HEK293 (cell line): Measurements from ENCODE around the gene ILK.
A peak's percentile ranks its signal among the peaks of the same experiment; 100 is the strongest.

Experiments used
- CTCF ChIA-PET: fragments of 350-600 bp; formaldehyde crosslinking; extraction: SDS; loops from one replicate; lab custom pipeline; 2021; ENCODE audit warnings: antibody characterized with exemption; lab: Yijun Ruan, JAX
- POLR2A ChIA-PET: fragments of 300-600 bp; formaldehyde crosslinking; extraction: SDS; loops from one replicate; lab custom pipeline; 2020; ENCODE audit warnings: antibody characterized with exemption, inconsistent platforms; lab: Yijun Ruan, JAX
- H3K27ac ChIP-seq: fragments of 200-500 bp; sonication (Bioruptor generic); 2 replicates; pipeline ENCODE4 v1.5.1; 2014; ENCODE audit warnings: low read depth, low read length, control low read depth, inconsistent platforms; ENCODE audit errors: extremely low read depth
- H3K36me3 ChIP-seq, 2 experiments: fragments of 200-500 bp in 1 of 2; sonication (Bioruptor generic) in 1 of 2; 1 replicate in 1 of 2; 2 replicates in 1 of 2; pipeline ENCODE4 v1.5.1; 2014 to 2017; ENCODE audit warnings: inconsistent platforms in 2 of 2, low read length in 2 of 2; ENCODE audit not compliant: control insufficient read depth in 2 of 2, insufficient read depth in 1 of 2
- H3K4me1 ChIP-seq: fragments of 200-500 bp; sonication (Bioruptor generic); 2 replicates; pipeline ENCODE4 v1.5.1; 2014; ENCODE audit warnings: mild to moderate bottlenecking, low read length, inconsistent platforms; ENCODE audit not compliant: control insufficient read depth, insufficient read depth
- H3K4me3 ChIP-seq: 2 replicates; pipeline ENCODE4 v1.5.1; 2011; ENCODE audit warnings: low read depth, mild to moderate bottlenecking, control low read depth, low read length, moderate library complexity
- H3K9me3 ChIP-seq: fragments of 200-500 bp; sonication (Bioruptor generic); 2 replicates; pipeline ENCODE4 v1.5.1; 2014; ENCODE audit warnings: low read depth, low read length, inconsistent platforms; ENCODE audit not compliant: control insufficient read depth, insufficient read depth
- EGR2 ChIP-seq: fragments of 450-650 bp; formaldehyde crosslinking; IDR thresholded peaks from 2 replicates; pipeline ENCODE4 v1.5.1; 2016; ENCODE audit warnings: low read depth, missing biosample characterization, missing genetic modification characterization
- SCRT2 ChIP-seq: fragments of 450-650 bp; formaldehyde crosslinking; IDR thresholded peaks from 2 replicates; pipeline ENCODE4 v1.5.1; 2016; ENCODE audit warnings: missing biosample characterization, missing genetic modification characterization
- SETDB1 ChIP-seq: IDR thresholded peaks from one replicate; pipeline ENCODE4 v1.6.1; 2017; ENCODE audit warnings: mild to moderate bottlenecking, low read length, moderate library complexity, mixed read lengths; ENCODE audit not compliant: insufficient read length
- SP3 ChIP-seq: fragments of 450-650 bp; formaldehyde crosslinking; IDR thresholded peaks from 2 replicates; pipeline ENCODE4 v1.5.1; 2016; ENCODE audit warnings: missing biosample characterization, missing genetic modification characterization
- YY1 ChIP-seq: fragments of 450-650 bp; formaldehyde crosslinking; IDR thresholded peaks from 2 replicates; pipeline ENCODE4 v1.5.1; 2018; ENCODE audit warnings: missing biosample characterization, missing genetic modification characterization
- ZBTB7A ChIP-seq: fragments of 450-650 bp; formaldehyde crosslinking; IDR thresholded peaks from 2 replicates; pipeline ENCODE4 v1.5.1; 2016; ENCODE audit warnings: low read depth, missing biosample characterization, missing genetic modification characterization
- ZFHX2 ChIP-seq: fragments of 450-650 bp; formaldehyde crosslinking; conservative IDR thresholded peaks from 2 replicates; pipeline ENCODE4 v1.5.1; 2016; ENCODE audit warnings: missing biosample characterization, missing genetic modification characterization
- ZIC2 ChIP-seq: fragments of 450-650 bp; formaldehyde crosslinking; IDR thresholded peaks from 2 replicates; pipeline ENCODE4 v1.5.1; 2016; ENCODE audit warnings: missing biosample characterization, missing genetic modification characterization
- ZNF121 ChIP-seq: fragments of 450-650 bp; formaldehyde crosslinking; IDR thresholded peaks from 2 replicates; pipeline ENCODE4 v1.5.1; 2016; ENCODE audit warnings: missing biosample characterization, missing genetic modification characterization
- ZNF175 ChIP-seq: fragments of 450-650 bp; formaldehyde crosslinking; IDR thresholded peaks from 2 replicates; pipeline ENCODE4 v1.5.1; 2016; ENCODE audit warnings: missing biosample characterization, missing genetic modification characterization
- ZNF302 ChIP-seq: fragments of 450-650 bp; formaldehyde crosslinking; IDR thresholded peaks from 2 replicates; pipeline ENCODE4 v1.5.1; 2016; ENCODE audit warnings: missing biosample characterization, missing genetic modification characterization, low read depth
- ZNF311 ChIP-seq: fragments of 450-650 bp; formaldehyde crosslinking; IDR thresholded peaks from 2 replicates; pipeline ENCODE4 v1.5.1; 2017; ENCODE audit warnings: missing biosample characterization, missing genetic modification characterization, borderline replicate concordance
- ZNF391 ChIP-seq: fragments of 450-650 bp; formaldehyde crosslinking; IDR thresholded peaks from 2 replicates; pipeline ENCODE4 v1.5.1; 2016; ENCODE audit warnings: low read depth, missing biosample characterization, missing genetic modification characterization, borderline replicate concordance
- ZNF394 ChIP-seq: fragments of 450-650 bp; formaldehyde crosslinking; IDR thresholded peaks from 2 replicates; pipeline ENCODE4 v1.5.1; 2016; ENCODE audit warnings: missing biosample characterization, missing genetic modification characterization, mild to moderate bottlenecking, moderate library complexity, borderline replicate concordance
- ZNF514 ChIP-seq: fragments of 450-650 bp; formaldehyde crosslinking; IDR thresholded peaks from 2 replicates; pipeline ENCODE4 v1.5.1; 2016; ENCODE audit warnings: missing biosample characterization, missing genetic modification characterization
- ZNF561 ChIP-seq: fragments of 450-650 bp; IDR thresholded peaks from 2 replicates; pipeline ENCODE4 v1.5.1; 2018; ENCODE audit warnings: missing biosample characterization, missing genetic modification characterization, borderline replicate concordance
- ZNF585B ChIP-seq: fragments of 450-650 bp; formaldehyde crosslinking; IDR thresholded peaks from 2 replicates; pipeline ENCODE4 v1.5.1; 2016; ENCODE audit warnings: missing biosample characterization, missing genetic modification characterization
- ZNF747 ChIP-seq: fragments of 450-650 bp; formaldehyde crosslinking; IDR thresholded peaks from 2 replicates; pipeline ENCODE4 v1.5.1; 2016; ENCODE audit warnings: missing biosample characterization, missing genetic modification characterization
- ZNF76 ChIP-seq: fragments of 450-650 bp; formaldehyde crosslinking; IDR thresholded peaks from 2 replicates; pipeline ENCODE4; 2016; ENCODE audit warnings: low read depth, missing biosample characterization, missing genetic modification characterization, borderline replicate concordance
- TF ChIP-seq, protein P1 (sequence below): fragments of 450-650 bp; IDR thresholded peaks from 2 replicates; pipeline ENCODE4 v1.5.1; 2018; ENCODE audit warnings: missing biosample characterization, missing genetic modification characterization
- TF ChIP-seq, protein P2 (sequence below): fragments of 450-650 bp; formaldehyde crosslinking; optimal IDR thresholded peaks from 2 replicates; pipeline ENCODE3; 2016; ENCODE audit warnings: missing biosample characterization, mild to moderate bottlenecking, missing genetic modification characterization
- TF ChIP-seq, protein P3 (sequence below): fragments of 450-650 bp; formaldehyde crosslinking; IDR thresholded peaks from 2 replicates; pipeline ENCODE4 v1.5.1; 2016; ENCODE audit warnings: missing biosample characterization, missing genetic modification characterization
- TF ChIP-seq, protein P4 (sequence below): fragments of 450-650 bp; formaldehyde crosslinking; IDR thresholded peaks from 2 replicates; pipeline ENCODE4 v1.5.0; 2017; ENCODE audit warnings: missing biosample characterization, missing genetic modification characterization, borderline replicate concordance
- TF ChIP-seq, protein P5 (sequence below): fragments of 450-650 bp; formaldehyde crosslinking; IDR thresholded peaks from 2 replicates; pipeline ENCODE4 v1.5.1; 2016; ENCODE audit warnings: missing biosample characterization, missing genetic modification characterization, low read depth

ILK gene

DNA sequence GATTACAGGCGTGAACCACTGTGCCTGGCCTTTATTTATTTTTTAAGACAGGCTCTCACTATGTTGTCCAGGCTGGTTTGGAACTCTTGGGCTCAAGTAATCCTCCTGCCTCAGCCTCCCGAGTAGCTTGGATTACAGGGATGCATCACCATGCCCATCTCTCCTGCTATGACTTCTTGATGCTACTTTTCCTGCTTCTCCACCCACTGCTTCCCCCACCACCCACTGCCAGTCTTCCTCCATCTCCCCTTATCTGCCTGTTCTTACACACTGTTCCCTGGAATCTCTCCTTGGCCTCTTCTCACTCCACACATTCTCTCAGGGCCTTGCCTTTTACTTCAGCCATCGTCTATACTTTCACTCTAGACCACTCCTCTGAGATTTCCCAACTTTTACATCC lies 32.9 kb downstream of the ILK start (continued):
- TF ChIP-seq, protein P1, sequence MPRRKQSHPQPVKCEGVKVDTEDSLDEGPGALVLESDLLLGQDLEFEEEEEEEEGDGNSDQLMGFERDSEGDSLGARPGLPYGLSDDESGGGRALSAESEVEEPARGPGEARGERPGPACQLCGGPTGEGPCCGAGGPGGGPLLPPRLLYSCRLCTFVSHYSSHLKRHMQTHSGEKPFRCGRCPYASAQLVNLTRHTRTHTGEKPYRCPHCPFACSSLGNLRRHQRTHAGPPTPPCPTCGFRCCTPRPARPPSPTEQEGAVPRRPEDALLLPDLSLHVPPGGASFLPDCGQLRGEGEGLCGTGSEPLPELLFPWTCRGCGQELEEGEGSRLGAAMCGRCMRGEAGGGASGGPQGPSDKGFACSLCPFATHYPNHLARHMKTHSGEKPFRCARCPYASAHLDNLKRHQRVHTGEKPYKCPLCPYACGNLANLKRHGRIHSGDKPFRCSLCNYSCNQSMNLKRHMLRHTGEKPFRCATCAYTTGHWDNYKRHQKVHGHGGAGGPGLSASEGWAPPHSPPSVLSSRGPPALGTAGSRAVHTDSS, result no peak
- TF ChIP-seq ZNF391 (tag by site-specific recombination) (no peak), ZBTB7A (tag by site-specific recombination) (no peak), EGR2 (peak; percentile 70; the same call in 1 of the 2 replicates)
- TF ChIP-seq, protein P2, sequence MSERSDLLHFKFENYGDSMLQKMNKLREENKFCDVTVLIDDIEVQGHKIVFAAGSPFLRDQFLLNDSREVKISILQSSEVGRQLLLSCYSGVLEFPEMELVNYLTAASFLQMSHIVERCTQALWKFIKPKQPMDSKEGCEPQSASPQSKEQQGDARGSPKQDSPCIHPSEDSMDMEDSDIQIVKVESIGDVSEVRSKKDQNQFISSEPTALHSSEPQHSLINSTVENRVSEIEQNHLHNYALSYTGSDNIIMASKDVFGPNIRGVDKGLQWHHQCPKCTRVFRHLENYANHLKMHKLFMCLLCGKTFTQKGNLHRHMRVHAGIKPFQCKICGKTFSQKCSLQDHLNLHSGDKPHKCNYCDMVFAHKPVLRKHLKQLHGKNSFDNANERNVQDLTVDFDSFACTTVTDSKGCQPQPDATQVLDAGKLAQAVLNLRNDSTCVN (tag by site-specific recombination), result no peak

DNA sequence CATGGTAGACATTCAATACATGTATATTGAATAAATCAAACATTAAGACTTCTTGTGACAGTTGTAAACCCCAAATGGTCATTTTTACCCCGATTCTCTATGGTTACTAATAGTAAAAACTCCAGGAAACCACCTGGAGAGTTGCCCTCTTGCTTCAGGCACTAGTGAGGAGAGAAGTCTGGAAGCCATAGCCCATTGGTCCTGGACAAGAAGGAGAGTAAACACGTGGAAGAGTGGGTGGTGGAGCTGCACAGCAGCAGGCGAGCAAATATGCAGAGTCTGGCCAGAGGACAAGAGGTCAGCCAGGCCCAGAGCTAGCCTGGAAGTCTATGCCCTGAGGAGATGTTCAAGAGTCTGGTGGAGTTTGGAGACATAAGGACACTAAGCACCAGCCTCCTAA lies 34.3 kb downstream of the ILK start:
- CTCF ChIA-PET, result interaction anchor here (0.7 to 1.1 kb wide), 3 partner anchors 45 to 204 kb away, joined by 3 read pairs; partner anchors contain the start of gene MRPL17
- TF ChIP-seq ZNF175 (tag by site-specific recombination) (no peak), ZNF394 (no peak), SCRT2 (tag by site-specific recombination) (no peak), YY1 (tag by site-specific recombination) (no peak), ZNF585B (tag by site-specific recombination) (no peak), ZIC2 (tag by site-specific recombination) (no peak), ZNF747 (no peak), SP3 (tag by site-specific recombination) (no peak), ZNF561 (tag by site-specific recombination) (no peak), ZNF514 (tag by site-specific recombination) (no peak), ZFHX2 (tag by site-specific recombination) (no peak), ZNF302 (tag by site-specific recombination) (no peak), ZNF121 (tag by site-specific recombination) (no peak), SETDB1 (no peak), ZNF311 (tag by site-specific recombination) (no peak), ZNF76 (tag by site-specific recombination) (no peak)
- TF ChIP-seq, protein P3, sequence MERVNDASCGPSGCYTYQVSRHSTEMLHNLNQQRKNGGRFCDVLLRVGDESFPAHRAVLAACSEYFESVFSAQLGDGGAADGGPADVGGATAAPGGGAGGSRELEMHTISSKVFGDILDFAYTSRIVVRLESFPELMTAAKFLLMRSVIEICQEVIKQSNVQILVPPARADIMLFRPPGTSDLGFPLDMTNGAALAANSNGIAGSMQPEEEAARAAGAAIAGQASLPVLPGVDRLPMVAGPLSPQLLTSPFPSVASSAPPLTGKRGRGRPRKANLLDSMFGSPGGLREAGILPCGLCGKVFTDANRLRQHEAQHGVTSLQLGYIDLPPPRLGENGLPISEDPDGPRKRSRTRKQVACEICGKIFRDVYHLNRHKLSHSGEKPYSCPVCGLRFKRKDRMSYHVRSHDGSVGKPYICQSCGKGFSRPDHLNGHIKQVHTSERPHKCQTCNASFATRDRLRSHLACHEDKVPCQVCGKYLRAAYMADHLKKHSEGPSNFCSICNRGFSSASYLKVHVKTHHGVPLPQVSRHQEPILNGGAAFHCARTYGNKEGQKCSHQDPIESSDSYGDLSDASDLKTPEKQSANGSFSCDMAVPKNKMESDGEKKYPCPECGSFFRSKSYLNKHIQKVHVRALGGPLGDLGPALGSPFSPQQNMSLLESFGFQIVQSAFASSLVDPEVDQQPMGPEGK (tag by site-specific recombination), result no peak
- TF ChIP-seq, protein P4, sequence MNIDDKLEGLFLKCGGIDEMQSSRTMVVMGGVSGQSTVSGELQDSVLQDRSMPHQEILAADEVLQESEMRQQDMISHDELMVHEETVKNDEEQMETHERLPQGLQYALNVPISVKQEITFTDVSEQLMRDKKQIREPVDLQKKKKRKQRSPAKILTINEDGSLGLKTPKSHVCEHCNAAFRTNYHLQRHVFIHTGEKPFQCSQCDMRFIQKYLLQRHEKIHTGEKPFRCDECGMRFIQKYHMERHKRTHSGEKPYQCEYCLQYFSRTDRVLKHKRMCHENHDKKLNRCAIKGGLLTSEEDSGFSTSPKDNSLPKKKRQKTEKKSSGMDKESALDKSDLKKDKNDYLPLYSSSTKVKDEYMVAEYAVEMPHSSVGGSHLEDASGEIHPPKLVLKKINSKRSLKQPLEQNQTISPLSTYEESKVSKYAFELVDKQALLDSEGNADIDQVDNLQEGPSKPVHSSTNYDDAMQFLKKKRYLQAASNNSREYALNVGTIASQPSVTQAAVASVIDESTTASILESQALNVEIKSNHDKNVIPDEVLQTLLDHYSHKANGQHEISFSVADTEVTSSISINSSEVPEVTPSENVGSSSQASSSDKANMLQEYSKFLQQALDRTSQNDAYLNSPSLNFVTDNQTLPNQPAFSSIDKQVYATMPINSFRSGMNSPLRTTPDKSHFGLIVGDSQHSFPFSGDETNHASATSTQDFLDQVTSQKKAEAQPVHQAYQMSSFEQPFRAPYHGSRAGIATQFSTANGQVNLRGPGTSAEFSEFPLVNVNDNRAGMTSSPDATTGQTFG (tag by site-specific recombination), result no peak
- TF ChIP-seq, protein P5, sequence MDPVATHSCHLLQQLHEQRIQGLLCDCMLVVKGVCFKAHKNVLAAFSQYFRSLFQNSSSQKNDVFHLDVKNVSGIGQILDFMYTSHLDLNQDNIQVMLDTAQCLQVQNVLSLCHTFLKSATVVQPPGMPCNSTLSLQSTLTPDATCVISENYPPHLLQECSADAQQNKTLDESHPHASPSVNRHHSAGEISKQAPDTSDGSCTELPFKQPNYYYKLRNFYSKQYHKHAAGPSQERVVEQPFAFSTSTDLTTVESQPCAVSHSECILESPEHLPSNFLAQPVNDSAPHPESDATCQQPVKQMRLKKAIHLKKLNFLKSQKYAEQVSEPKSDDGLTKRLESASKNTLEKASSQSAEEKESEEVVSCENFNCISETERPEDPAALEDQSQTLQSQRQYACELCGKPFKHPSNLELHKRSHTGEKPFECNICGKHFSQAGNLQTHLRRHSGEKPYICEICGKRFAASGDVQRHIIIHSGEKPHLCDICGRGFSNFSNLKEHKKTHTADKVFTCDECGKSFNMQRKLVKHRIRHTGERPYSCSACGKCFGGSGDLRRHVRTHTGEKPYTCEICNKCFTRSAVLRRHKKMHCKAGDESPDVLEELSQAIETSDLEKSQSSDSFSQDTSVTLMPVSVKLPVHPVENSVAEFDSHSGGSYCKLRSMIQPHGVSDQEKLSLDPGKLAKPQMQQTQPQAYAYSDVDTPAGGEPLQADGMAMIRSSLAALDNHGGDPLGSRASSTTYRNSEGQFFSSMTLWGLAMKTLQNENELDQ (tag by site-specific recombination), result no peak

More for the DNA sequence above, 34.3 kb downstream of the ILK start:
- no peak overlapping the region for H3K4me3 ChIP-seq
- no peaks in the 10 kb centered on the region for H3K4me1 ChIP-seq
- H3K9me3 ChIP-seq, result no peaks in the 10 kb centered on the region
- POLR2A ChIA-PET, result no interaction called here
- peaks cover 0 to 26% of the 10 kb centered on the region in 2 experiments; a peak in 1 of 3 replicates for H3K36me3 ChIP-seq
- no peak overlapping the region for H3K27ac ChIP-seq
